Esophagus squamous epithelium (tissue), 5 donors: ENCODE results near the gene STAT2. TPM values are rescaled to one million over a fixed set of nuclear protein-coding genes. Genes with fewer than 3 reads are reported as not detected.
"Not testable (repeated sequence)": the region's sequence is repeated elsewhere in the genome, so short reads cannot be mapped to it uniquely, and the experiment has no call there.

Source experiments
- DNase-seq: peaks from one replicate; lab custom pipeline; 2025; lab: John Stamatoyannopoulos, UW
- H3K27ac ChIP-seq, 4 donors: fragments of 200-600 bp; sonication (generic); one replicate each; pipeline ENCODE4 v1.5.1; 2016 to 2019; ENCODE audit warnings: mild to moderate bottlenecking in 1 of 4
- H3K27me3 ChIP-seq, 4 donors: fragments of 200-600 bp; sonication (generic); 1 replicate in 3 of 4; 2 replicates in 1 of 4; pipeline versions ENCODE4 v1.5.1 to v1.6.0; 2017 to 2021; ENCODE audit warnings: antibody characterized with exemption in 1 of 4
- H3K36me3 ChIP-seq, 3 donors: fragments of 200-600 bp; sonication (generic); one replicate each; pipeline ENCODE4 v1.5.1; 2016 to 2019
- H3K4me1 ChIP-seq, 3 donors: fragments of 200-600 bp; sonication (generic); one replicate each; pipeline ENCODE4 v1.5.1; 2017 to 2019
- H3K4me3 ChIP-seq, 4 donors: fragments of 200-600 bp; sonication (generic); 1 replicate in 3 of 4; 2 replicates in 1 of 4; pipeline ENCODE4 v1.5.1; 2016 to 2019; ENCODE audit warnings: mild to moderate bottlenecking in 2 of 4, moderate library complexity in 1 of 4
- H3K9me3 ChIP-seq, 3 donors: fragments of 200-600 bp; sonication (generic); one replicate each; pipeline ENCODE4 v1.5.1; 2016 to 2019
- CTCF ChIP-seq, 6 experiments: fragments of 450-650 bp in 4 of 6; fragments of 200-600 bp in 2 of 6; sonication (generic) in 2 of 6; IDR thresholded peaks; one replicate each; pipeline ENCODE4 v1.5.1; 2016 to 2019; ENCODE audit warnings: antibody characterized with exemption in 6 of 6, mild to moderate bottlenecking in 4 of 6, moderate library complexity in 4 of 6
- POLR2A ChIP-seq, 4 donors: fragments of 450-650 bp; IDR thresholded peaks; one replicate each; pipeline ENCODE4 v1.6.1; 2017; ENCODE audit warnings: antibody characterized with exemption in 4 of 4, mild to moderate bottlenecking in 4 of 4, moderate library complexity in 3 of 4
- WGBS, 2 donors: methylation state at CpG; one replicate each; pipeline ENCODE4 v1.1.5; 2018; 5-methylcytosine and 5-hydroxymethylcytosine counted together
- intact Hi-C: fragments of 100-400 bp; cut with DNase I; formaldehyde crosslinking; loops from one replicate; pipeline ENCODE4 v1.15.0; 2022
- total RNA-seq, 4 donors: library from RNA; depleted of rRNA; stranded (reverse); fragments of >200 nt; gene quantifications; one replicate each; pipeline ENCODE4 v1.1.0, GENCODE V29; 2016
- donor health status: DM: yes; HTN: yes; CAD: no.

The STAT2 gene
- total RNA-seq, 4 donors from 2014 or later, result 54.3 to 83.7 (median 62.4) TPM

- DNase-seq, result no peak
- H3K27ac ChIP-seq, result no peak overlapping the region
- peaks cover 0 to 2% (median 0%) of the 10 kb centered on the region in 3 donors for H3K36me3 ChIP-seq
- H3K4me3 ChIP-seq, result no peak overlapping the region
- no peaks in the 10 kb centered on the region for H3K9me3 ChIP-seq
- H3K27me3 ChIP-seq, result no peaks in the 10 kb centered on the region
- WGBS, 2 donors, result 76 to 88% methylated on average over 6 to 8 of the region's 8 CpGs
- no peak for TF ChIP-seq POLR2A (IDR thresholded peaks at IDR 0.05)
- TF ChIP-seq CTCF (IDR thresholded peaks at IDR 0.05), result no peak
- H3K4me1 ChIP-seq, result peaks cover 9 to 27% (median 20%) of the 10 kb centered on the region in 3 donors
- intact Hi-C loops, result no loop called here
Observed at GRCh38 chr12:56361487-56362129, 1.7 kb upstream of the STAT2 start.

- Histone ChIP-seq H3K27ac (peak overlapping the region; percentile 91 to 96 (median 94)), H3K27me3 (no peaks in the 10 kb centered on the region), H3K4me1 (peaks cover 9 to 27% (median 20%) of the 10 kb centered on the region in 3 donors), H3K9me3 (no peaks in the 10 kb centered on the region), H3K4me3 (peak overlapping the region; percentile 63 to 88 (median 82)), H3K36me3 (peaks cover 13 to 28% (median 21%) of the 10 kb centered on the region in 3 donors)
- TF ChIP-seq CTCF (IDR thresholded peaks at IDR 0.05) (no peak), POLR2A (IDR thresholded peaks at IDR 0.05) (peak in 2 of 4 donors; percentile 17 to 42)
- no peak for DNase-seq
- WGBS, 2 donors, result 0 to 5% methylated on average over 1 of the region's 1 CpG
- intact Hi-C loops, result no loop called here
Observed at GRCh38 chr12:56358836-56359532, 923 bp downstream of the STAT2 start.

GRCh38 chr12:56351325-56351724 is 8.6 kb downstream of the STAT2 start:
- no peaks in the 10 kb centered on the region for H3K4me1 ChIP-seq
- intact Hi-C loops, result no loop called here

GRCh38 chr12:56350662-56351061 is 9.2 kb downstream of the STAT2 start:
- H3K4me3 ChIP-seq, result no peak overlapping the region
- intact Hi-C loops, result no loop called here
- H3K9me3 ChIP-seq, result no peaks in the 10 kb centered on the region
- H3K36me3 ChIP-seq, result peaks cover 43 to 100% (median 87%) of the 10 kb centered on the region in 3 donors
- no peak overlapping the region for H3K27ac ChIP-seq
- H3K4me1 ChIP-seq, result no peaks in the 10 kb centered on the region
- TF ChIP-seq POLR2A (IDR thresholded peaks at IDR 0.05) (no peak), CTCF (IDR thresholded peaks at IDR 0.05) (no peak)
- DNase-seq, result no peak
- no peaks in the 10 kb centered on the region for H3K27me3 ChIP-seq
- 30 to 79% methylated on average over 2 of the region's 2 CpGs for WGBS, 2 donors

More at GRCh38 chr12:56351325-56351724, 8.6 kb downstream of the STAT2 start:
- DNase-seq, result no peak
- Histone ChIP-seq H3K27me3 (no peaks in the 10 kb centered on the region), H3K36me3 (peaks cover 43 to 100% (median 86%) of the 10 kb centered on the region in 3 donors), H3K4me3 (no peak overlapping the region), H3K9me3 (no peaks in the 10 kb centered on the region), H3K27ac (no peak overlapping the region)
- 86 to 100% methylated on average over 2 of the region's 2 CpGs for WGBS, 2 donors
- TF ChIP-seq POLR2A (IDR thresholded peaks at IDR 0.05), result no peak
- no peak for TF ChIP-seq CTCF (IDR thresholded peaks at IDR 0.05)

GRCh38 chr12:56348776-56349175 is 11.1 kb downstream of the STAT2 start:
- Histone ChIP-seq H3K27me3 (no peaks in the 10 kb centered on the region), H3K27ac (no peak overlapping the region), H3K36me3 (peaks cover 32 to 100% (median 69%) of the 10 kb centered on the region in 3 donors), H3K4me1 (no peaks in the 10 kb centered on the region), H3K4me3 (no peak overlapping the region), H3K9me3 (no peaks in the 10 kb centered on the region)
- 83 to 87% methylated on average over 5 of the region's 5 CpGs for WGBS, 2 donors
- TF ChIP-seq POLR2A (IDR thresholded peaks at IDR 0.05), result no peak
- TF ChIP-seq CTCF (IDR thresholded peaks at IDR 0.05), result no peak
- DNase-seq, result no peak
- intact Hi-C loops, result no loop called here

GRCh38 chr12:56347255-56347654 is 12.7 kb downstream of the STAT2 start:
- H3K27me3 ChIP-seq, H3K4me1 ChIP-seq, H3K27ac ChIP-seq, DNase-seq, intact Hi-C loops, H3K9me3 ChIP-seq, H3K4me3 ChIP-seq: not testable (repeated sequence)
- WGBS, 2 donors, result 94 to 97% methylated on average over 8 to 9 of the region's 9 CpGs
- peaks cover 44 to 100% (median 71%) of the 10 kb centered on the region in 3 donors for H3K36me3 ChIP-seq
